AG09309 (cell line): ENCODE measurements around the gene CHRDL2.
A peak's percentile ranks its signal among the peaks of the same experiment; 100 is the strongest.

ENCODE experiments used
- DNase-seq: peaks from one replicate; pipeline ENCODE4 v3.0.0-alpha.2; 2010; ENCODE audit warnings: low read depth
- H3K4me3 ChIP-seq: 2 replicates; pipeline ENCODE4 v1.5.1; 2011; ENCODE audit warnings: mild to moderate bottlenecking, low read depth, low read length, moderate library complexity; ENCODE audit not compliant: control insufficient read depth
- TF ChIP-seq, protein P1 (sequence below): IDR thresholded peaks from 2 replicates; pipeline ENCODE4 v1.5.1; 2011; ENCODE audit warnings: mild to moderate bottlenecking, low read depth, low read length, inconsistent platforms; ENCODE audit not compliant: insufficient read depth, control insufficient read depth; ENCODE audit errors: missing control alignments

CHRDL2 gene

GRCh38 chr11:74672956-74673692 is 58.1 kb downstream of the CHRDL2 start:
- H3K4me3 ChIP-seq: no peak overlapping the region
- TF ChIP-seq, protein P1, sequence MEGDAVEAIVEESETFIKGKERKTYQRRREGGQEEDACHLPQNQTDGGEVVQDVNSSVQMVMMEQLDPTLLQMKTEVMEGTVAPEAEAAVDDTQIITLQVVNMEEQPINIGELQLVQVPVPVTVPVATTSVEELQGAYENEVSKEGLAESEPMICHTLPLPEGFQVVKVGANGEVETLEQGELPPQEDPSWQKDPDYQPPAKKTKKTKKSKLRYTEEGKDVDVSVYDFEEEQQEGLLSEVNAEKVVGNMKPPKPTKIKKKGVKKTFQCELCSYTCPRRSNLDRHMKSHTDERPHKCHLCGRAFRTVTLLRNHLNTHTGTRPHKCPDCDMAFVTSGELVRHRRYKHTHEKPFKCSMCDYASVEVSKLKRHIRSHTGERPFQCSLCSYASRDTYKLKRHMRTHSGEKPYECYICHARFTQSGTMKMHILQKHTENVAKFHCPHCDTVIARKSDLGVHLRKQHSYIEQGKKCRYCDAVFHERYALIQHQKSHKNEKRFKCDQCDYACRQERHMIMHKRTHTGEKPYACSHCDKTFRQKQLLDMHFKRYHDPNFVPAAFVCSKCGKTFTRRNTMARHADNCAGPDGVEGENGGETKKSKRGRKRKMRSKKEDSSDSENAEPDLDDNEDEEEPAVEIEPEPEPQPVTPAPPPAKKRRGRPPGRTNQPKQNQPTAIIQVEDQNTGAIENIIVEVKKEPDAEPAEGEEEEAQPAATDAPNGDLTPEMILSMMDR: no peak
- DNase-seq: peak; percentile 95

DNA sequence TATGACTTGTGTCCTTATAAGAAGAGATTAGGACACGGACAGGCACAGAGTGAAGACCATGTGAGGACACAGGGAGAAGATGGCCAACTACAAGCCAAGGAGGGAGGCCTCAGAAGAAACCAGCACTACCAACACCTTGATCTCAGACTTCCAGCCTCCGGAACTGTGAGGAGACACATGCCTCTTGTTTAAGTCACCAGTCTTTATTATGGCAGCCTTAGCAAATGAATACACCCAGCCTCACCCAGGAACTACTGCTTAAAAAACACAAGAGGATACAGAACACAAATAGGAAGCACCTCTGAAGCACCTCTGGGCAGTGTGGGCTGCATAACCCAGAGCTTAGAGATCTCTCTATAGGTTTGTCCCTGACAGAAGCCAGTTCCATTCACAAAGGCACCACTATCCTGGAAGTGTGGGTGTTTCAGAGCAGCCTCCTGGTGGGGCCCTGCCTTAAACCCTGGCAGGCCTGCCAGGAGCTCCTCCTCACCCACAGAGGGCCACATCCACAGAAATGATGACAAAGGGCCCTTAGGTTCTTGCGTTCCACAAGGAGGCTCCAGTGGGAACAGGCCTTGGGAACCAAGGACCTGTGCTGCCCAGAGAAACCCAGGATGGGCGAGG is 58.8 kb downstream of the CHRDL2 start:
- no peak overlapping the region for H3K4me3 ChIP-seq
- no peak for DNase-seq
- TF ChIP-seq, protein P1: no peak

DNA sequence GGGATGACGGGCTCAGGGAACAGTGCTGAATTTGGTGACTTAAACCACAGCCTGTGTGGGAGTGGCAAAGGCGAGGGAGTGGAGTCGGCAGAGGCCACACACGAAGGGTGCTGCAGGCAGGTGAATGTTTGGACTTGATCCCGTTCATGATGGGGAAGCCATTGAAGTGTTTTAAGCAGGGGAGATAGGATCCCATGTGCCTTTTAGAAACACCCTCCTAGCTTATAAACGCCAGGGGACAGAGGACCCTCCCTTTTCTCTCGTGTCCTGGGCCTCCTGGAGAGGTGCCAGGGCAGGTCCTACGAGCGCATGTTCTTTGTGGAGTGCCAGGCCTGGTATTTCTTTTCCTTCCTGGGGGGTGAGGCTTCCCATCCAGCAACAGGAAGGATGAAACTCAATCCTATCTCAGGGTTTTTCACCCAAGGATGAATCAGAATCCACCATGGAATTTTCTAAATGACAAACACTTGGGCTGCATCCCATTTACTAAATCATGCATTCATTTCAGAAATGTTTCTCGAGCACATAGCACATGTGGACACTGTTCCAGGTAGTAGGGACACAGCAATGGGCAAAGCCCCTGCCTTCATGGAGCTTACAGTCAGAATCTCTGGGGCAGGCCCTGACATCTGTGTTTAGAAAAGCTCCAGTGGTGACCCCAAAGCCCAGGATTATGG is 59.6 kb downstream of the CHRDL2 start:
- TF ChIP-seq, protein P1: no peak
- H3K4me3 ChIP-seq: no peak overlapping the region
- DNase-seq: no peak

- H3K4me3 ChIP-seq: no peak overlapping the region
- TF ChIP-seq, protein P1: no peak
- no peak for DNase-seq
These were observed 61.1 kb downstream of the CHRDL2 start for GRCh38 chr11:74670171-74670570.

DNA sequence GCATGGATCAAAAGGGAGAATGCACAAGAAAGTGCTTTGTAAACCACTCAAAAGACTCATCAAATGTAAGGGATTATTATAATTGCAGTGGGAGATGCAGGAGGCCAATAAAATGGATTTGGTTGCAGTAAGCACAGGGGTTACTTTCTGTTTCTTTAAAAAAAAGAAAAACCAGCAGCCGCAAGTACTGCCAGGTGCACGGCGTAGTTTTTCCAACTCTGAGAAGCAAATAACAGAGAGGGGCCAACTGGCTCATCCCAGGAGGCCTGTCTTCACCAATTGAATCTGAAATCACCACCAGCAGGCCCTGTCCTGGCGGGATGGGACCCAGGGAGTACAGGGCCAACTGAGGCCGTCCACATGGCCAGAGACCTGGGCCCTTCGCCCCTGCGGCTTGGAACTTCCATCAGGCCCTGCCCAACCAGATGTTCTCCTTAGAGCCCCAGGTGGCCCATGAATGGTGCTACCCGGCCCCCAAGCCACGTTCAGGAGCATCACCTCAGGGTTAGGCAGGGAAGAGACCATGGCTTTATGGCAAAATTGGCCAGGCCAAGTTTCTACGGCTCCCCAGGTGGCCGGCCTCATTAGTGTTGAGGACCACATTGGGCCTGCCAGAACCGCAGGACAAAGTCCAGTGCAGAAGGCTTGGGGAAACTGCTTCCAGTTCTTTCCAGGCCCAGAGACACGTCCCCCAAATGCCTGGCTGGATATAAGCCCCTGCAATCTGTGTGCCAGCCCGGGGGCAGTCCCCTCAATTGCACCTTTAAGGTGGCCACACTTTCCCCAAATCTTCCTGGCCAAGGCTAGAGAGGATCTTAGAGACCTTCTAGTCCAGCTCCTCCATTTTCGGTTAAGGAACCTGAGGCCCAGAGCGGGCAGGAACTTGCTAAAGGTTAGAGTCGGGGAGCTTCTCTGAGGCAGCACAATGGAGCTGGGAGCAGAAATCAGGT is 61.7 kb downstream of the CHRDL2 start:
- H3K4me3 ChIP-seq: no peak overlapping the region
- DNase-seq: no peak
- TF ChIP-seq, protein P1: no peak

- H3K4me3 ChIP-seq: no peak overlapping the region
- TF ChIP-seq, protein P1: no peak
- no peak for DNase-seq
These were observed 67.9 kb downstream of the CHRDL2 start for GRCh38 chr11:74663315-74663714.
